ENCODE results near the gene STAT6. TPM values are rescaled to one million over a fixed set of nuclear protein-coding genes. Genes with fewer than 3 reads are reported as not detected.

STAT6 gene
- total and polyA plus RNA-seq, 4 donors, result 99.8 to 382 (median 229) TPM

DNA sequence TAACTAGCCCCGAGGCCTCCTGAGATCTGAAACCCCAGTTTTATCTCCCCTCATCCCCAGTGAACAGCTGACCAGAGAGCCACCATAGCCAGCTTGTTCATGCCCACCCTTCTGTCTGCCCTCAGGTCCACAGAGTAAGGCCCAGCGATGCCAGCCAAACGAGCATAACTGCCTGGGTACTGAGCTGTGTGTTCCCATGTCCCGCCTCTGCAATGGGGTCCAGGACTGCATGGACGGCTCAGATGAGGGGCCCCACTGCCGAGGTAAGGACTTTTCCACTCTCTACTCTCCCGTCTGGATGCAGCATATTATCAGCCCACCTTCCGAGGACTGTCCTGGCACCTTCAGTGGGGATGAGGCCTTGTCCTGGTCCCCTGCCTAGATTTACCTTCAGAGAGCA lies 30.1 kb upstream of the STAT6 start:
- H3K4me3 ChIP-seq (ENCODE audit: low read length in 2 of 2), result no peak overlapping the region
- no peaks in the 10 kb centered on the region for H3K27me3 ChIP-seq (ENCODE audit: control insufficient read depth in 1 of 2, insufficient read depth in 2 of 2, low read length in 1 of 2)
- WGBS, 2 donors, result 80 to 81% methylated on average over 8 of the region's 8 CpGs
- H3K9me3 ChIP-seq (ENCODE audit: control insufficient read depth, low read length), result no peaks in the 10 kb centered on the region
- DNase-seq (peak in 1 of 2 donors; percentile 32), ATAC-seq (ENCODE audit: low FRiP score) (no peak)
- H3K27ac ChIP-seq (ENCODE audit: low read depth in 1 of 2, low read length in 2 of 2), result no peak overlapping the region
- intact Hi-C loops (cut with DNase I), result no loop called here
- no peaks in the 10 kb centered on the region for H3K4me1 ChIP-seq (ENCODE audit: control insufficient read depth in 1 of 2, insufficient read depth in 2 of 2, low read length in 2 of 2)
- H3K36me3 ChIP-seq (ENCODE audit: control insufficient read depth in 1 of 2, insufficient read depth in 2 of 2, low read length in 1 of 2), result peaks cover 12 to 22% of the 10 kb centered on the region in 2 donors

DNA sequence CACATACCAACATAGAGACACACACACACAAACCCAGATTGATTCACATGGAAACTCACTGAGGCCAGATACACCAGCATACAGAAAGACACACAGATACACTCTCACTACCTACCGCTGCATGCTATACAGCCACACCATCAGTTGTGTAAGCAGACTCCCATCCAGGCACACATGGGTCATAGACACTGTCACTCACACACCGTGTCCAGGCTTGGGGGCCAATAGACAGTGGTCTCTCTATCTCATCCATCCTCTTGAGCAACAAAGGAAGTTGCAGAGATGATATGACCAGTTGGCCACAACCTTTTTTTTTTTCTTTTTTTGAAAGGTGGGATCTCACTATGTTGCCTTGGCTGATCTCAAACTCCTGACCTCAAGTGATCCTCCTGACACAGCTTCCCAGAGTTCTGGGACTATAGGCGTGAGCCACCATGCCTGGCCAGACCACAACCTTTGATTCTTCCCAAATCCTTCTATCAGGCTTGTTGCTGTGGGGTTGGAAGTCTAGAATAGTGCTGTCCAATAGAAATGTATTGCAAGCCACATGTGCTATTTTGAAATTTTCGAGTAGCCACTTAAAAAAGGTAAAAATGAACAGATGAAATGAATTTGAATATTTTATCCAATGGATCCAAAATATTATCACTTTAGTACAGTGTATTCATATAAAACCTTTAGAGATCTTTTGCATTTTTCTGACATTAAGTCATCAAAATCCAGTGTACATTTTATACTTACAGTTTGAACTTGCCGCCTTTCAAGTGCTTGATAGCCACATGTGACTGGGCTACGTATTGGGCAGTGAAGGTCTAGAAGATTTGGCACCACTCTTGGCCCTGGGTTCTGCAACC lies 28.9 kb upstream of the STAT6 start:
- Histone ChIP-seq H3K36me3 (ENCODE audit: control insufficient read depth in 1 of 2, insufficient read depth in 2 of 2, low read length in 1 of 2) (peaks cover 12 to 20% of the 10 kb centered on the region in 2 donors), H3K4me1 (ENCODE audit: control insufficient read depth in 1 of 2, insufficient read depth in 2 of 2, low read length in 2 of 2) (no peaks in the 10 kb centered on the region), H3K27ac (ENCODE audit: low read depth in 1 of 2, low read length in 2 of 2) (no peak overlapping the region), H3K9me3 (ENCODE audit: control insufficient read depth, low read length) (no peaks in the 10 kb centered on the region), H3K27me3 (ENCODE audit: control insufficient read depth in 1 of 2, insufficient read depth in 2 of 2, low read length in 1 of 2) (no peaks in the 10 kb centered on the region), H3K4me3 (ENCODE audit: low read length in 2 of 2) (no peak overlapping the region)
- WGBS, 2 donors, result 60 to 63% methylated on average over 6 of the region's 6 CpGs
- ATAC-seq (ENCODE audit: low FRiP score) (no peak), DNase-seq (peak in 1 of 2 donors; percentile 35)
- intact Hi-C loops (cut with DNase I), result no loop called here

DNA sequence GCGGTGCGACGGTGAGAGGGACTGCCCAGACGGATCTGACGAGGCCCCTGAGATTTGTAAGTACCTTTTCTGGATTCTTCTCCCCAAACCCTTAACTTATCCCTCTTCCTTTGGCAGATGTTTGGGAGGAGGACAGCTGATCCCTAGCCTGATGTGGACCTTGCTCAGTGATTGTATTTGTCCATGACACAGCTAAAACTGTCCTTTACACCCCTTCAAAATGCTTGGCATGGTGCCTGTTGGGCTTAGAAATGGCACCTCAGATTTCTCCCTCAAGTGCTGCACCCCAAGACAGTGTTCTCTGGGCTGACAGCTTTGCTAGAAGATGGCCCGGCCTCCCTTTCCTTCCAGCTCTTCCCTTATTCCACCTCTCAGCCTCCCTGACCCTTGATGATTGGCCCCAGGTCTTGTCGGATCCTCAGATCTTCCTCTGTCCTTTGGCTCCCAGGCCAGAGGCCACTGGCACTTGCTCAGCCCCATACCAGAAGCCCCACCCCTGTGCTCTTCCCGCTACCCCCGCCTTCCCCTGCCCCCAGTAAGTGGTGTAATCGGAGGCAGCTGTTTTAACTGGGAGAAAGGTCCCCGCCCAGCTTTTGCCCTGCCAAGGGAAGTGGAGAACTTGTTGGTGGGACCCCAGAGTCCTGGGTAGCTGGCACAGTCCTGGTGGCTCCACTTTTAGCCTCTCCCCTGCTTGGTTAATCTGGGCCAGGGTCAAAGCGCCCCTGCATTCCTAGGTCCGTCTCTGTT lies 27.5 kb upstream of the STAT6 start:
- intact Hi-C loops (cut with DNase I), result no loop called here
- Histone ChIP-seq H3K4me3 (ENCODE audit: low read length in 2 of 2) (no peak overlapping the region), H3K4me1 (ENCODE audit: control insufficient read depth in 1 of 2, insufficient read depth in 2 of 2, low read length in 2 of 2) (peaks cover 0 to under 1% of the 10 kb centered on the region in 2 donors), H3K27ac (ENCODE audit: low read depth in 1 of 2, low read length in 2 of 2) (peak overlapping the region in 1 of 2 donors; percentile 14), H3K27me3 (ENCODE audit: control insufficient read depth in 1 of 2, insufficient read depth in 2 of 2, low read length in 1 of 2) (no peaks in the 10 kb centered on the region), H3K9me3 (ENCODE audit: control insufficient read depth, low read length) (no peaks in the 10 kb centered on the region), H3K36me3 (ENCODE audit: control insufficient read depth in 1 of 2, insufficient read depth in 2 of 2, low read length in 1 of 2) (peaks cover 12 to 16% of the 10 kb centered on the region in 2 donors)
- ATAC-seq (ENCODE audit: low FRiP score), result peak; percentile 50
- peak; percentile 89 to 92 for DNase-seq
- 71 to 72% methylated on average over 13 of the region's 13 CpGs for WGBS, 2 donors

DNA sequence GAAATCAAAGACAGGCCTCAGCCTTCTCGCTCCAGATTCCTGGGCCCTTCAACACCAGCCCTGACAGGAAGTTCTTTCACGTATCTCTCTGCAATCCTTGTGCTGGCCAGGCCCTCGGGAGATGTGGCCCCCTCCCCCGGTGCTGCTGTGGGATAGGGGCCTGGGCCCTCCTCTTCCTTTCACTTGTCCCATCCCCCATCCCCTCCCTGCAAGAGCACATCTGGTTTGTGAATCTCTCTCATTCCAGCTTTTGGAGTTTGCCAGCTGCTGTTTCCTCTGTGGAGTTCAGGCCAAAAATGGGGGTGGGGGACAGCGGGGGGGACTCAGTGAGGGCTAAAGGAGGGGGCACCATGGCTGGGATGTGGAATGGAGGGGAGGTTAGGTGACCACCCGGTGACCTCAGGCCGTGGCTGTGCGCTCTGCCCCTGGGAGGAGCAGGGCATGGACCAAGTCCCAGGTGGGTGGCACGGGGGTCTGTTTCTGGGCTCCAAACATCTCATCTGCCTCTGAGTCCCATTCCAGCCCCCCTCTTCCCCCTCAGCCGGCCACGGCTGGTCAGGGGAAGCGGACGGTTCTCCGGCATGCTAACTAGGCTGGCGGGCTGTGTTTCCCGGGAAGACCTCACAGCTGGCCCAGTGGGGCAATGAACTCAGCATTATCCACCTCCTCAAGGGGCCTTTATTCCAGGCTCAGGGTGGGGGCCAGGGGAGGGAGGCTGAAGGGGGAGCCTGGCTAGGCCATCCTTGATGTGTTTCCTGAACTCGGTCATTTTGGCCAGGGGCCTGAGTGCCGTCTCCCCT lies 24.6 kb upstream of the STAT6 start:
- intact Hi-C loops (cut with DNase I), result no loop called here
- DNase-seq (peak; percentile 80 to 86), ATAC-seq (ENCODE audit: low FRiP score) (peak; percentile 57)
- Histone ChIP-seq H3K27ac (ENCODE audit: low read depth in 1 of 2, low read length in 2 of 2) (peak overlapping the region; percentile 20 to 38), H3K9me3 (ENCODE audit: control insufficient read depth, low read length) (no peaks in the 10 kb centered on the region), H3K27me3 (ENCODE audit: control insufficient read depth in 1 of 2, insufficient read depth in 2 of 2, low read length in 1 of 2) (no peaks in the 10 kb centered on the region), H3K36me3 (ENCODE audit: control insufficient read depth in 1 of 2, insufficient read depth in 2 of 2, low read length in 1 of 2) (peaks cover 6 to 9% of the 10 kb centered on the region in 2 donors), H3K4me1 (ENCODE audit: control insufficient read depth in 1 of 2, insufficient read depth in 2 of 2, low read length in 2 of 2) (peaks cover 3 to 6% of the 10 kb centered on the region in 2 donors), H3K4me3 (ENCODE audit: low read length in 2 of 2) (no peak overlapping the region)
- 5 to 9% methylated on average over 18 of the region's 18 CpGs for WGBS, 2 donors

DNA sequence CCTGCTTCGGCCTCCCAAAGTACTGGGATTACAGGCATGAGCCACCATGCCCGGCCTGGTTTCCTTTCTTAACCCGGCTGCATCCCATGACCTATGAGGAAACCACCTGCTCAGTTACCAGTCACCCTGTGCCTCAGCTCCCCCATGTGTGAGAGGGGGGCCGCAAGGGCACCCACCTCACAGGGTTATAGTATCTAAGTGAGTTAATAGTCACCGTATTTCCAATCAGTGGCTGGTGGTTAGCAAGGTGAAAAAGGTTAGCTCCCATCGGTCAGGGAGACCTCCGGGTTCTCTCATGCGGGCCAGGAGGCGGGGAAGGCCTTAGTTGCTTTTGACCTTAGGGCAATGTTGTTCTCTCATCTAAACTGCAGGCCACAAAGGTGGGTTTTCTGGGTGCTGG lies 23.8 kb upstream of the STAT6 start:
- intact Hi-C loops (cut with DNase I), result no loop called here
- no peaks in the 10 kb centered on the region for H3K9me3 ChIP-seq (ENCODE audit: control insufficient read depth, low read length)
- H3K36me3 ChIP-seq (ENCODE audit: control insufficient read depth in 1 of 2, insufficient read depth in 2 of 2, low read length in 1 of 2), result peaks cover 6 to 9% of the 10 kb centered on the region in 2 donors
- WGBS, 2 donors, result 81 to 87% methylated on average over 9 of the region's 9 CpGs
- H3K4me3 ChIP-seq (ENCODE audit: low read length in 2 of 2), result no peak overlapping the region
- DNase-seq (peak in 1 of 2 donors; percentile 43), ATAC-seq (ENCODE audit: low FRiP score) (no peak)
- H3K27ac ChIP-seq (ENCODE audit: low read depth in 1 of 2, low read length in 2 of 2), result peak overlapping the region in 1 of 2 donors; percentile 38
- peaks cover 6 to 8% of the 10 kb centered on the region in 2 donors for H3K4me1 ChIP-seq (ENCODE audit: control insufficient read depth in 1 of 2, insufficient read depth in 2 of 2, low read length in 2 of 2)
- H3K27me3 ChIP-seq (ENCODE audit: control insufficient read depth in 1 of 2, insufficient read depth in 2 of 2, low read length in 1 of 2), result no peaks in the 10 kb centered on the region

DNA sequence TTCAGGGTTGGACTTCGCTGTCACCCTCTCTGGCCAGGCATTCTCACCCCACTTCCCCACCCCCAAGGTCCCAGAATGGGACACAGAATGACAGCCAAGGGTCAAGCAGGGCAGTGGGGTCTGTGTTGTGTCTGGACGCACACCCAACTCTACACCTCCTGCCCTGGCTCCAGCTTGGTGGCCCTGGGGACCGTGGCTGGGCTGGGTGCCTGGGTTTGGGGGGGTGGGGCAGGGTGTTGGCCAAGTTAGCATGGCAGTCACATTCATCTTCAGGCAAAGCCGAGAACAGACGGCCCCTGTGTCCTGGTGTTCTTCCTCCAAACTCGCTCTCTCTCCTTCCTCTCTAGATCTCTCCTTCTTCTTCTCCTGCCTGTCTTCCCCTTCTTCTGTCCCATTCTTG lies 22.8 kb upstream of the STAT6 start:
- peak; percentile 42 for ATAC-seq (ENCODE audit: low FRiP score)
- Histone ChIP-seq H3K27me3 (ENCODE audit: control insufficient read depth in 1 of 2, insufficient read depth in 2 of 2, low read length in 1 of 2) (no peaks in the 10 kb centered on the region), H3K36me3 (ENCODE audit: control insufficient read depth in 1 of 2, insufficient read depth in 2 of 2, low read length in 1 of 2) (peaks cover 2 to 4% of the 10 kb centered on the region in 2 donors), H3K9me3 (ENCODE audit: control insufficient read depth, low read length) (no peaks in the 10 kb centered on the region), H3K4me3 (ENCODE audit: low read length in 2 of 2) (no peak overlapping the region), H3K27ac (ENCODE audit: low read depth in 1 of 2, low read length in 2 of 2) (peak overlapping the region in 1 of 2 donors; percentile 86), H3K4me1 (ENCODE audit: control insufficient read depth in 1 of 2, insufficient read depth in 2 of 2, low read length in 2 of 2) (peaks cover 6 to 8% of the 10 kb centered on the region in 2 donors)
- intact Hi-C loops (cut with DNase I), result loop anchor here in 1 of 2 donors (2.0 kb wide), 1 partner anchor 15 kb away; no protein-coding TSS in a partner anchor
- peak; percentile 66 to 85 for DNase-seq
- 4 to 6% methylated on average over 6 of the region's 6 CpGs for WGBS, 2 donors

DNA sequence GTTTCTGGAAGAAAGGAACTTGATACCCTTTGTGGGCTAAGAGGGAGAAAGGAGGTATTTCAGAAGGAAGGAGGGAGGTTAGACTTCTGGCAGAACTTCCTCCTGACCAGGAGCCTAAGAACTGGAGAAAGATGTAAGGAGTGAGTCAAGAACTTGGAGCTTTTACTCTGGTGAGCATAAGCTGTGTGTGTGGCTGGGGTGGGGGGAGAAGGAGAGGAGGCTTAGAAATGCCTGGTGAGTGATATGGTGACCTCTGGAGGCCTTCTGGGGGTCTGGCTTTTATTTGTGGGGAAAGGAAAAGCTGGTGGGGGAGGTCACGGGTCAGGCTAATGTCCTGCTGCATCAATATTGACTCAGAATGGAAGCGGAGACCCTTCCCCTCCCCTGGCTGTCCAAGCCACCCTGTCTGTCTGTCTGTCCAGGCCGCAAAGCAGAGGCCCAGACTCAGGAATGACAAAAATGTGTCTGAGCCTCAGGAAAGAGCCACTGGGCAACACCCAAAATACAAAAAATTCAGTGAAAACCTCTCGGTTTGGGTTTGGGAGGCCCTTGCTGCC lies 21.9 kb upstream of the STAT6 start:
- Histone ChIP-seq H3K36me3 (ENCODE audit: control insufficient read depth in 1 of 2, insufficient read depth in 2 of 2, low read length in 1 of 2) (no peaks in the 10 kb centered on the region), H3K27me3 (ENCODE audit: control insufficient read depth in 1 of 2, insufficient read depth in 2 of 2, low read length in 1 of 2) (no peaks in the 10 kb centered on the region), H3K9me3 (ENCODE audit: control insufficient read depth, low read length) (no peaks in the 10 kb centered on the region), H3K27ac (ENCODE audit: low read depth in 1 of 2, low read length in 2 of 2) (peak overlapping the region; percentile 20 to 89), H3K4me3 (ENCODE audit: low read length in 2 of 2) (no peak overlapping the region), H3K4me1 (ENCODE audit: control insufficient read depth in 1 of 2, insufficient read depth in 2 of 2, low read length in 2 of 2) (peaks cover 6 to 8% of the 10 kb centered on the region in 2 donors)
- 3 to 11% methylated on average over 4 of the region's 4 CpGs for WGBS, 2 donors
- DNase-seq (no peak), ATAC-seq (ENCODE audit: low FRiP score) (no peak)
- intact Hi-C loops (cut with DNase I), result loop anchor here in 1 of 2 donors (2.0 kb wide), 1 partner anchor 16 kb away; no protein-coding TSS in a partner anchor

All from aorta (tissue), 5 donors.